H9 (cell line): ENCODE data around the gene NOSIP. TPM values are rescaled to one million over a fixed set of nuclear protein-coding genes. Genes with fewer than 3 reads are reported as not detected.

Experiments used
- DNase-seq: peaks from one replicate; pipeline ENCODE4 v3.0.0-alpha.2; 2017
- H2AFZ ChIP-seq: one replicate; pipeline ENCODE4 v1.6.1; 2013; ENCODE audit warnings: mild to moderate bottlenecking, low read length, control low read depth, moderate library complexity
- H2AK5ac ChIP-seq: 2 replicates; pipeline ENCODE4 v1.6.1; 2013; ENCODE audit warnings: low read length, control low read depth, mixed read lengths; ENCODE audit not compliant: insufficient read length
- H2BK120ac ChIP-seq: one replicate; pipeline ENCODE4 v1.6.1; 2013; ENCODE audit warnings: low read depth, mild to moderate bottlenecking, low read length, control low read depth, inconsistent platforms; ENCODE audit not compliant: poor library complexity, severe bottlenecking
- H2BK12ac ChIP-seq: 2 replicates; pipeline ENCODE4 v1.6.1; 2013; ENCODE audit warnings: low read length, control low read depth, mixed read lengths, low read depth; ENCODE audit not compliant: insufficient read length
- H2BK15ac ChIP-seq: 2 replicates; pipeline ENCODE4 v1.6.1; 2013; ENCODE audit warnings: low read depth, low read length, control low read depth
- H2BK20ac ChIP-seq: one replicate; pipeline ENCODE4 v1.6.1; 2013; ENCODE audit warnings: low read depth, mild to moderate bottlenecking, low read length, control low read depth, inconsistent platforms; ENCODE audit not compliant: poor library complexity, severe bottlenecking
- H2BK5ac ChIP-seq: 2 replicates; pipeline ENCODE4 v1.6.1; 2013; ENCODE audit warnings: low read length, control low read depth, mixed read lengths; ENCODE audit not compliant: insufficient read length
- H3K14ac ChIP-seq: 2 replicates; pipeline ENCODE4 v1.6.1; 2013; ENCODE audit warnings: low read length, control low read depth; ENCODE audit not compliant: insufficient read depth
- H3K18ac ChIP-seq: 2 replicates; pipeline ENCODE4 v1.6.1; 2013; ENCODE audit warnings: low read depth, mild to moderate bottlenecking, mixed read lengths, low read length, control low read depth; ENCODE audit not compliant: insufficient read length
- H3K23ac ChIP-seq: 2 replicates; pipeline ENCODE4 v1.6.1; 2013; ENCODE audit warnings: low read length, control low read depth, mixed read lengths, low read depth; ENCODE audit not compliant: insufficient read length
- H3K23me2 ChIP-seq: 2 replicates; pipeline ENCODE4 v1.6.1; 2013; ENCODE audit warnings: low read depth, mild to moderate bottlenecking, mixed read lengths, low read length, control low read depth; ENCODE audit not compliant: insufficient read length, poor library complexity, severe bottlenecking
- H3K27ac ChIP-seq: 2 replicates; pipeline ENCODE4 v1.5.1; 2013; ENCODE audit warnings: low read length, control low read depth, mixed read lengths, low read depth; ENCODE audit not compliant: insufficient read length
- H3K27me3 ChIP-seq: 2 replicates; pipeline ENCODE4 v1.6.1; 2013; ENCODE audit warnings: low read length, control low read depth, inconsistent platforms; ENCODE audit not compliant: insufficient read depth
- H3K4ac ChIP-seq: 2 replicates; pipeline ENCODE4 v1.6.1; 2013; ENCODE audit warnings: low read depth, mild to moderate bottlenecking, control low read depth, inconsistent platforms, low read length, moderate library complexity
- H3K4me1 ChIP-seq: 2 replicates; pipeline ENCODE4 v1.6.1; 2013; ENCODE audit warnings: low read length, control low read depth, inconsistent platforms; ENCODE audit not compliant: insufficient read depth
- H3K4me2 ChIP-seq: 2 replicates; pipeline ENCODE4 v1.6.1; 2013; ENCODE audit warnings: low read length, control low read depth, mixed read lengths; ENCODE audit not compliant: insufficient read length, insufficient read depth
- H3K56ac ChIP-seq: 2 replicates; pipeline ENCODE4 v1.6.1; 2013; ENCODE audit warnings: low read depth, mild to moderate bottlenecking, mixed read lengths, low read length, control low read depth; ENCODE audit not compliant: insufficient read length
- H3K79me1 ChIP-seq: 2 replicates; pipeline ENCODE4 v1.6.1; 2013; ENCODE audit warnings: low read depth, mild to moderate bottlenecking, moderate library complexity, low read length, control low read depth, inconsistent platforms; ENCODE audit not compliant: insufficient read depth, poor library complexity, severe bottlenecking
- H3K79me2 ChIP-seq: 2 replicates; pipeline ENCODE4 v1.6.1; 2013; ENCODE audit warnings: low read length, control low read depth, inconsistent platforms; ENCODE audit not compliant: insufficient read depth
- H3K9ac ChIP-seq: 2 replicates; pipeline ENCODE4 v1.6.1; 2013; ENCODE audit warnings: low read length, control low read depth, mixed read lengths; ENCODE audit not compliant: insufficient read length; ENCODE audit errors: extremely low read depth
- H3K9me3 ChIP-seq: one replicate; pipeline ENCODE4 v1.6.1; 2013; ENCODE audit warnings: low read depth, low read length, inconsistent platforms; ENCODE audit not compliant: control insufficient read depth
- H3T11ph ChIP-seq: one replicate; pipeline ENCODE4 v1.6.1; 2013; ENCODE audit warnings: mild to moderate bottlenecking, low read length, control low read depth, inconsistent platforms
- H4K20me1 ChIP-seq: one replicate; pipeline ENCODE4 v1.6.1; 2013; ENCODE audit not compliant: control insufficient read depth, insufficient read length, insufficient read depth
- H4K5ac ChIP-seq: 2 replicates; pipeline ENCODE4 v1.6.1; 2013; ENCODE audit warnings: low read depth, mild to moderate bottlenecking, mixed read lengths, low read length, control low read depth; ENCODE audit not compliant: insufficient read length
- H4K8ac ChIP-seq: replicated peaks from 2 replicates; pipeline ENCODE4 v1.6.1; 2013; ENCODE audit warnings: low read length, control low read depth, mixed read lengths, low read depth; ENCODE audit not compliant: insufficient read length
- H4K91ac ChIP-seq: 2 replicates; pipeline ENCODE4 v1.6.1; 2013; ENCODE audit warnings: low read depth, mild to moderate bottlenecking, moderate library complexity, mixed read lengths, low read length, control low read depth; ENCODE audit not compliant: insufficient read length
- H3K27ac Mint-ChIP-seq, 3 experiments: 2 replicates in 2 of 3; 3 replicates in 1 of 3; pipeline ENCODE4 v1.8.0; 2020 to 2021; ENCODE audit warnings: mixed read lengths in 3 of 3, mild to moderate bottlenecking in 1 of 3, moderate library complexity in 1 of 3
- H3K27me3 Mint-ChIP-seq: 2 replicates; pipeline ENCODE4 v1.8.0; 2021; ENCODE audit warnings: low read depth, mild to moderate bottlenecking, moderate library complexity, mixed read lengths
- H3K36me3 Mint-ChIP-seq, 3 experiments: 2 replicates in 2 of 3; 3 replicates in 1 of 3; pipeline ENCODE4 v1.8.0; 2020 to 2021; ENCODE audit warnings: low read depth in 3 of 3, mixed read lengths in 3 of 3; ENCODE audit not compliant: insufficient read depth in 1 of 3
- H3K4me1 Mint-ChIP-seq, 2 experiments: 2 replicates each; pipeline ENCODE4 v1.8.0; 2020; ENCODE audit warnings: mixed read lengths in 2 of 2
- H3K4me3 Mint-ChIP-seq, 2 experiments: 2 replicates in 1 of 2; 3 replicates in 1 of 2; pipeline ENCODE4 v1.8.0; 2020 to 2021; ENCODE audit warnings: mild to moderate bottlenecking in 2 of 2, mixed read lengths in 2 of 2, moderate library complexity in 1 of 2
- H3K9me3 Mint-ChIP-seq, 2 experiments: 2 replicates in 1 of 2; 3 replicates in 1 of 2; pipeline ENCODE4 v1.8.0; 2020; ENCODE audit warnings: mild to moderate bottlenecking in 2 of 2, mixed read lengths in 2 of 2, moderate library complexity in 1 of 2
- CTCF ChIP-seq: fragments of 200-600 bp; sonication (generic); conservative IDR thresholded peaks from 3 replicates; pipeline ENCODE4 v1.8.0; 2021; ENCODE audit warnings: antibody characterized with exemption, mild to moderate bottlenecking
- WGBS: extraction: QIAGEN DNeasy Blood & Tissue Kit; methylation state at CpG from one replicate; pipeline ENCODE4 v1.1.7; 2013; ENCODE audit warnings: missing lambda C conversion rate, low lambda C conversion rate, mixed read lengths; ENCODE audit not compliant: insufficient read length; ENCODE audit errors: extremely low coverage; 5-methylcytosine and 5-hydroxymethylcytosine counted together
- total RNA-seq: library from RNA; stranded (reverse); gene quantifications from 2 replicates; pipeline ENCODE4 v1.2.1, GENCODE V29; 2021

The NOSIP gene
- total RNA-seq, 1 experiment from 2014 or later = 78.4 TPM

DNA sequence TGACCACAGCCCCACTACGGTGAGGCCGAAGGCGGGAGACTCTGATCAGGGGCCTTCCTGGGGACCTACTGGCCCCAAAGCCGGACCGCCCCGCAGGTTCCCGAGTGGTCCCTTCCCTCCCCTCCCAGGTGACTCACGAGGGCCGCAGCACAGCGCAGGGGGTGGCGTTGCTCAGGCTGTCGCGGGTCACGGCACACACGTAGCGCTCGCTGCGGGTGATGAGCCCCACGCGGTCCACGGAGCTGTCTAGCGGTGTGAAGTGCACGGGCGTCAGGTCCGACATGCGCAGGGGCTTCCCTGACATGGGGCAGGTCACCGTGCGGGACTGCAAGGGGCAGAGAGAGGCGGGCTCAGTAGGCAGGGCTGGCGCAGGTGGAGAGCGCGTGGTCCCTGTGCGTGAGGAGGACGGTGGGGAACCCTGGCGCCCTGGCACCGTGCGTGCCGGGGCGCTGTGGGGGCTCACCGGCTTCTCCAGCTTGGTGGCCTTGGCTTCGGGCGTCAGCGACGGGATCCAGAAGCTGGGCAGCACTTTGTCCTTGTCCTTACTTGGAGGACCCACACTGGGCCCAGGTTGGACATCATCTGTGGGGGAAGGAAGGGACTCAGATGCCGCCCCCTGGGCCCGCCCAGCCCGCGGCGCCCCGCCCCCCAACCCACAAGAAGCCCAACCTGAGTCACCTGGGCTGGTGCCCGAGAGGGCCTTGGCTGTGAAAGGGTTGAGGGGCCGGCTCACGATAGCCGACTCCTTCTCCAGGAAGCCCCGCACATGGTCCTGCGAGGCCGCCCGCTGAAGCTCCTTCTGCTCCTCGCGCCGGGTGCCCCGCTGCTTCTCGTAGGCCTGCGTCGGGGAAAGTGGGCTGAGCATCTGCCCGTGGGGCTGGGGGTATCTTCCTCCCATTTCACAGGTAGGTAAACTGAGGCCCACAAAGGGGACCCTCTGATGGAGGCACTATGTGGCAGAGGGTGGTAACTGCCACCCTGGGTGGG, 23.7 kb downstream of the NOSIP start:
- peak overlapping the region in 2 of 3 experiments; percentile 79 to 87; a peak in 3 of 7 replicates for H3K27ac Mint-ChIP-seq
- H2BK5ac ChIP-seq = no peak overlapping the region
- H2AFZ ChIP-seq = no peak overlapping the region
- no peaks in the 10 kb centered on the region for H3K79me1 ChIP-seq
- peaks cover 9% of the 10 kb centered on the region for H3K23me2 ChIP-seq
- H4K20me1 ChIP-seq = no peaks in the 10 kb centered on the region
- H3K4me3 Mint-ChIP-seq = peak overlapping the region; percentile 47 to 77
- no peaks in the 10 kb centered on the region for H3K79me2 ChIP-seq
- H3K9me3 Mint-ChIP-seq = no peaks in the 10 kb centered on the region
- no peak overlapping the region for H3T11ph ChIP-seq
- H3K4me1 Mint-ChIP-seq = peaks cover 9 to 26% of the 10 kb centered on the region in 2 experiments
- no peaks in the 10 kb centered on the region for H3K9me3 ChIP-seq
- WGBS = no CpG with 5 or more reads among the region's 66 CpGs
- DNase-seq = peak; percentile 92
- no peak overlapping the region for H2BK120ac ChIP-seq
- H3K56ac ChIP-seq = no peak overlapping the region
- H3K14ac ChIP-seq = peak overlapping the region; percentile 90
- no peak overlapping the region for H4K91ac ChIP-seq
- no peak overlapping the region for H2BK12ac ChIP-seq
- H3K27me3 ChIP-seq = no peaks in the 10 kb centered on the region
- H3K36me3 Mint-ChIP-seq = peaks cover 32 to 38% (median 37%) of the 10 kb centered on the region in 3 experiments
- H3K27me3 Mint-ChIP-seq = no peaks in the 10 kb centered on the region
- no peak overlapping the region for H3K23ac ChIP-seq
- H3K9ac ChIP-seq = no peak overlapping the region
- no peak overlapping the region for H2BK15ac ChIP-seq
- H3K4me2 ChIP-seq = peak overlapping the region; percentile 64
- H4K5ac ChIP-seq = no peak overlapping the region
- H2AK5ac ChIP-seq = no peak overlapping the region
- peaks cover 2% of the 10 kb centered on the region; the same call in 1 of the 2 replicates for H3K4me1 ChIP-seq
- H2BK20ac ChIP-seq = no peak overlapping the region
- peak overlapping the region; percentile 85 for H3K18ac ChIP-seq
- no peak overlapping the region for H3K27ac ChIP-seq
- no peak overlapping the region for H4K8ac ChIP-seq
- H3K4ac ChIP-seq = no peak overlapping the region
- no peak for TF ChIP-seq CTCF
